ENCODE results near the gene KCTD16. TPM values are rescaled to one million over a fixed set of nuclear protein-coding genes. Genes with fewer than 3 reads are reported as not detected.

KCTD16 gene
- total RNA-seq, 2 experiments from 2014 or later = not detected

DNA sequence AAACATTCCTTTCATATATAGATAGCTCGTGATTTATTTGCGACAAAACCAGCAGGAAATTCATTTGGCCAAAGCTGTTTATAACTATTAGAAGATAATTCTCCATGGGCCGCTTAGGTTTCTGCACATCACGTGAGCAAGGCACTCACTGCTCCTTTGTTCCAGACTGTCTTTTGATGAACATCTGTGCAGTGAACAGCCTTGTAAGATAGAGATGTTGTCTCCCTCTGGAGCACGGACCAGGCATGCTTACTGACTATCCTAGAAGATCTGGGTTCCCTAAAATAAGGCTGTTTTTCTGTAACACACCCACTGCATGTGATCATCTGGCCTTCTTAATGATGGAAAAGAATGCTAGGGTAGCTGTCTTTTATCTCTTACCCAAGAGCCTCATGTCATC, 31.1 kb upstream of the KCTD16 start:
- H3K27ac Mint-ChIP-seq = no peak overlapping the region
- peaks cover 1% of the 10 kb centered on the region for H3K4me1 Mint-ChIP-seq
- no peak for DNase-seq
- ChIA-PET CTCF (interaction anchor here (0.6 kb wide), 1 partner anchor 317 kb away, joined by 3 read pairs; no protein-coding TSS in a partner anchor), POLR2A (interaction anchor here (1.0 kb wide), 1 partner anchor 9 kb away, joined by 3 read pairs; no protein-coding TSS in a partner anchor)
- no peak overlapping the region for H3K4me3 Mint-ChIP-seq
- H3K36me3 Mint-ChIP-seq (ENCODE audit: low read depth) = no peaks in the 10 kb centered on the region
- H3K9me3 Mint-ChIP-seq = no peaks in the 10 kb centered on the region
- H3K27me3 Mint-ChIP-seq = peaks cover 22% of the 10 kb centered on the region

GRCh38 chr5:144141585-144141984, 29.1 kb upstream of the KCTD16 start:
- POLR2A ChIA-PET = no interaction called here
- no peaks in the 10 kb centered on the region for H3K36me3 Mint-ChIP-seq (ENCODE audit: low read depth)
- CTCF ChIA-PET = interaction anchor here (2.5 kb wide), 1 partner anchor 8 kb away, joined by 9 read pairs; no protein-coding TSS in a partner anchor

DNA sequence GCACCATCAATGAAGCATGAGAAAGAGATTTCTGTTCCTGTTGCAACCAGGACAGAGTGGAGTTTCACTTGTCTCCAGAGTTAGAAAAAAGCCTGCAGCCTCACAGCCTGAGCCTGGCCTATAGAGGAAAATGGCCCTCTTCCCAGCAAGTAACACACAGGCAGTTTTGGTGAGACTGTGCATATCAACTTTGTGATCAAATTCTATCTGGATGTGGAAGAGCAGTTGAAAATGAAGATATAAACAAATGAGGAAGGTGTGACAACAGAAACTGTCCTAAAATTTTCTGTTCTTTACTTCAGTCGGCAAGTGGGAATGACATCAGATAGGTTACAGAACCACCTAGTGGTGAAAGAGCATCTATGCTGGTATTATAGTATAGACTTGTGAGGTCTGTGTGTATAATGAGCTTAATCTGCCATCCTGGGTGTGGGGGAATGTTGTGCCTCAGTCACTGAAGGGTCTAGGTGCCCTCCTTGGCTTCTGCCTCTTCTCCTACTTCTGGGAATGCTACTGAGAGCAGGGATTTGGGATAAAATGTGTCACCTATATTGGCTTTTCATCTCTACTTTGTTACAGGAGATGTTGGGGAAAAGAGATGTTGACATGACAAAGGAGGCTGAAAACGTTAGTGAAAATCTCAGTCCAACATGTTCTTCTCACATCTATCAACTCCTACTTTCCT, 28.4 kb upstream of the KCTD16 start:
- Mint-ChIP-seq H3K4me1 (peaks cover 1% of the 10 kb centered on the region), H3K9me3 (no peaks in the 10 kb centered on the region), H3K4me3 (no peak overlapping the region), H3K36me3 (ENCODE audit: low read depth) (no peaks in the 10 kb centered on the region), H3K27me3 (peaks cover 14% of the 10 kb centered on the region), H3K27ac (no peak overlapping the region)
- CTCF ChIA-PET = interaction anchor here (0.8 to 2.5 kb wide), 5 partner anchors 9 to 315 kb away, joined by 3 to 9 read pairs (median 3); no protein-coding TSS in a partner anchor
- POLR2A ChIA-PET = no interaction called here
- no peak for DNase-seq

More at GRCh38 chr5:144141585-144141984, 29.1 kb upstream of the KCTD16 start:
- no peak for DNase-seq
- peaks cover 1% of the 10 kb centered on the region for H3K4me1 Mint-ChIP-seq
- no peak overlapping the region for H3K27ac Mint-ChIP-seq
- H3K27me3 Mint-ChIP-seq = peaks cover 17% of the 10 kb centered on the region
- no peak overlapping the region for H3K4me3 Mint-ChIP-seq
- no peaks in the 10 kb centered on the region for H3K9me3 Mint-ChIP-seq

GRCh38 chr5:144142824-144143162, 27.9 kb upstream of the KCTD16 start:
- Mint-ChIP-seq H3K4me3 (no peak overlapping the region), H3K9me3 (no peaks in the 10 kb centered on the region), H3K4me1 (peaks cover 1% of the 10 kb centered on the region), H3K27me3 (peaks cover 12% of the 10 kb centered on the region), H3K36me3 (ENCODE audit: low read depth) (no peaks in the 10 kb centered on the region), H3K27ac (no peak overlapping the region)
- POLR2A ChIA-PET = no interaction called here
- CTCF ChIA-PET = interaction anchor here (0.8 to 2.5 kb wide), 6 partner anchors 9 to 315 kb away, joined by 3 to 9 read pairs (median 3); partner anchors contain the start of genes KCTD16 and YIPF5
- DNase-seq = no peak

DNA sequence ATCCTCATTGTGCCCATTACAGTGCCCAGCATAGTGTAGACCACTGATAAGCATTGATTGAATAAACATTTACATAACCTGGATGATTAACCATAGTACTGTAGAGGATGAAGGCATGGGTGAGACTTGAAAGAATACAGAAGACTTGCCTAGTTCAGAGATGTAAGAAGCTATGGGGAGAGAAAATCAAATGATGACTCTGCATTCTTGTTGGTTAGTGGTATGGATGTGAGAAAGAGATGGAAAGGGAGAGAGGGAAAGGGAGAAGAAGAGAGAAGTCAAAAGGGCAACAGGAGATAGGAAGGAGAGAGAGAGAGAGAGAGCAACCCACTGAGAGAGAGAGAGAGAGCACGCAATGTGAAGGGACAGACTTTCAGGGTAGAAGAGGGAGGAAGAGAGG, 27.0 kb upstream of the KCTD16 start:
- Mint-ChIP-seq H3K36me3 (ENCODE audit: low read depth) (no peaks in the 10 kb centered on the region), H3K27me3 (peaks cover 9% of the 10 kb centered on the region), H3K4me3 (no peak overlapping the region), H3K4me1 (peaks cover 1% of the 10 kb centered on the region), H3K27ac (no peak overlapping the region), H3K9me3 (no peaks in the 10 kb centered on the region)
- ChIA-PET CTCF (interaction anchor here (1.3 to 2.5 kb wide), 3 partner anchors 11 to 44 kb away, joined by 3 to 9 read pairs (median 3); partner anchors contain the start of genes KCTD16 and YIPF5), POLR2A (no interaction called here)
- DNase-seq = no peak

- Mint-ChIP-seq H3K9me3 (no peaks in the 10 kb centered on the region), H3K36me3 (ENCODE audit: low read depth) (no peaks in the 10 kb centered on the region), H3K27ac (no peak overlapping the region), H3K4me1 (peaks cover 1% of the 10 kb centered on the region), H3K4me3 (no peak overlapping the region), H3K27me3 (peaks cover 6% of the 10 kb centered on the region)
- CTCF ChIA-PET = no interaction called here
- POLR2A ChIA-PET = no interaction called here
- DNase-seq = no peak
These were observed 25.5 kb upstream of the KCTD16 start for GRCh38 chr5:144144956-144145751.

- ChIA-PET POLR2A (no interaction called here), CTCF (interaction anchor here (1.5 kb wide), 1 partner anchor 9 kb away, joined by 3 read pairs; no protein-coding TSS in a partner anchor)
- H3K27me3 Mint-ChIP-seq = no peaks in the 10 kb centered on the region
- no peak for DNase-seq
- H3K4me1 Mint-ChIP-seq = no peaks in the 10 kb centered on the region
- H3K4me3 Mint-ChIP-seq = no peak overlapping the region
- H3K36me3 Mint-ChIP-seq (ENCODE audit: low read depth) = no peaks in the 10 kb centered on the region
- no peak overlapping the region for H3K27ac Mint-ChIP-seq
- no peaks in the 10 kb centered on the region for H3K9me3 Mint-ChIP-seq
These were observed 19.6 kb upstream of the KCTD16 start for GRCh38 chr5:144151026-144151425.

- H3K36me3 Mint-ChIP-seq (ENCODE audit: low read depth) = peaks cover 14% of the 10 kb centered on the region
- CTCF ChIA-PET = no interaction called here
These were observed 13.9 kb upstream of the KCTD16 start for GRCh38 chr5:144156767-144157171.

DNA sequence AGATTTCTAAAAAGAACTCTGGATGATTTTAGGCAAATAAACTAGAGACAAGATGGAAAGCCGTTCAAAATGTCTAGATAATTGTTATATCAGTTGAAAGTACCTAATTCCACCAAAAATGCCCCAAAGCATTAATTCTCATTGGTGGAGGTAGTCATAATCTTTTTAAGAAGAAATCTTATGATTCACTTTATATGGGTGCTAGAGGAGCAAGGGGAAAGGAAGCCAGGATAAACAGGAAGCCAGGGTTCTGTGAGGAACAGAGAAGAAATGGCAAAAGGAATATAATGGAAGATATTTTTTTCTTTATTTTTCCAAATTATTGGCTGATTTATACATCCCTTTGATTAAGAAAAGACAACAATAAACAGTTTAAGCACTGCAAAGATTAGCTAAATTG, 8.0 kb upstream of the KCTD16 start:
- Mint-ChIP-seq H3K4me1 (peaks cover 8% of the 10 kb centered on the region), H3K36me3 (ENCODE audit: low read depth) (peaks cover 47% of the 10 kb centered on the region), H3K9me3 (no peaks in the 10 kb centered on the region), H3K27ac (no peak overlapping the region), H3K4me3 (no peak overlapping the region), H3K27me3 (no peaks in the 10 kb centered on the region)
- POLR2A ChIA-PET = no interaction called here
- DNase-seq = no peak
- CTCF ChIA-PET = no interaction called here

More at GRCh38 chr5:144156767-144157171, 13.9 kb upstream of the KCTD16 start:
- Mint-ChIP-seq H3K27me3 (no peaks in the 10 kb centered on the region), H3K4me3 (no peak overlapping the region), H3K4me1 (no peaks in the 10 kb centered on the region), H3K27ac (no peak overlapping the region), H3K9me3 (no peaks in the 10 kb centered on the region)
- DNase-seq = no peak
- POLR2A ChIA-PET = no interaction called here

DNA sequence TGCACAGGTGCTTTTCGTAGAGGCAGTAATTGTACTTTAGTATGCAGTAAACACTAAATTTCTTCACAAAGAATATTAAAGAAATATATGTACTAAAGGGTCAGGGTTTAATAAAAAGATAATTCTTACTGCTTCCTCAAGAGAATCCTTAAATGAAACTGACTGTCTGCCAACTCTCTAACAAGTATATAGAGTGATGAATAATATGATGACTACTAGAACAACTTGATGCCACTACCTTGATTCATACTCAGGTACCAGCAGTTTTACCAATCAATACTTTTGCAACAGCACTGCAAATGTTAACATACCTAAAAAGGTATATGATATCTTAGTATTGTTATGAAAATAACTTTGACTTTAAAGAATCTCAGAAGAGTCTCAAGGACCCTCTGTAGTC, 4.0 kb upstream of the KCTD16 start:
- POLR2A ChIA-PET = no interaction called here
- H3K27me3 Mint-ChIP-seq = no peaks in the 10 kb centered on the region

GRCh38 chr5:144167998-144168397, 2.7 kb upstream of the KCTD16 start:
- Mint-ChIP-seq H3K9me3 (no peaks in the 10 kb centered on the region), H3K36me3 (ENCODE audit: low read depth) (peaks cover 41% of the 10 kb centered on the region), H3K4me1 (peaks cover 43% of the 10 kb centered on the region), H3K27ac (no peak overlapping the region), H3K27me3 (peaks cover 4% of the 10 kb centered on the region), H3K4me3 (no peak overlapping the region)
- POLR2A ChIA-PET = no interaction called here
- DNase-seq = no peak
- CTCF ChIA-PET = no interaction called here

More for the DNA sequence above, 4.0 kb upstream of the KCTD16 start:
- no peak overlapping the region for H3K4me3 Mint-ChIP-seq
- no peaks in the 10 kb centered on the region for H3K9me3 Mint-ChIP-seq
- no peak for DNase-seq
- no peak overlapping the region for H3K27ac Mint-ChIP-seq
- CTCF ChIA-PET = no interaction called here
- H3K36me3 Mint-ChIP-seq (ENCODE audit: low read depth) = peaks cover 53% of the 10 kb centered on the region
- peaks cover 43% of the 10 kb centered on the region for H3K4me1 Mint-ChIP-seq

DNA sequence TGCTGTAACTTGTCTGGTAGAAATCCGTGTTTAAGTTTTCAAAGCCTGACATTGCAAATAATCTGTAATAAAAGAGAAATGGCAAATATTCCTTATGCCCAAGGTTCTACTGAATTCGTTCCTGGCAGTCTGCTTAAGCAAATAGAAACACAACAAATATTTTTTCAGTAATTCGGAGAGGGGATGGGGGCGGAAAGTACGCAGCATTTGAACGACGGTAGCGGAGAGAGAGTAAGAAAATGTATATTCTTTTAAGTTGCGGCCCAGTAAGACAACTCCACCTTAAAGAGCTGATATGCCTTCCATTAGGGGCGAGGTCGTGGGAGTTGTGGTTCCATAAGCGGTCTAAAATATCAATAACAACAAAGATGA, 783 bp upstream of the KCTD16 start:
- H3K27ac Mint-ChIP-seq = peak overlapping the region; percentile 87
- no peaks in the 10 kb centered on the region for H3K9me3 Mint-ChIP-seq
- peaks cover 9% of the 10 kb centered on the region for H3K27me3 Mint-ChIP-seq
- POLR2A ChIA-PET = interaction anchor here (1.0 to 4.8 kb wide), 6 partner anchors 14 to 1161 kb away, joined by 3 to 104 read pairs (median 6); partner anchors contain the start of gene NR3C1
- peak overlapping the region; percentile 99 for H3K4me3 Mint-ChIP-seq
- CTCF ChIA-PET = interaction anchor here (1.2 to 2.4 kb wide), 6 partner anchors 10 to 1167 kb away, joined by 3 to 31 read pairs (median 6); no protein-coding TSS in a partner anchor
- H3K4me1 Mint-ChIP-seq = peaks cover 43% of the 10 kb centered on the region
- H3K36me3 Mint-ChIP-seq (ENCODE audit: low read depth) = peaks cover 35% of the 10 kb centered on the region
- no peak for DNase-seq

DNA sequence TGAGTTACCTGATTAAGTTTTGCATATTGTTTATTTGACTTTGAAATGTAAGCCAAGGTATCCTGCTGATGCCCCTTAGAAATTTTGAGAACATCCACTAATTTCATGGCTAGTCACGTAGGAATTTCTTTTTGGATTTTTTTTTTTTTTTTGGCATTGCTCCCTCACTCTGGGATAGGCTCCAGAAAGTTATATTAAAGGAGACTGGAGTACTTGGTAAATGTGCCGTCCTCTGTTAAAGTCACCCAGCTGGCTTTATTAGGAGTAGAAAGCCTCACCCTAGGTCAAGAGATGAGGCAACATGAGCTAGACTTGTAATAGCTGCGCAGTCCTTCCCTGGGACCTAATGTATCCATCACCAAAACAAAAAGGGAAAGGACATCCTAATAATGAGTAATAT, 3.1 kb downstream of the KCTD16 start:
- no peak overlapping the region for H3K4me3 Mint-ChIP-seq
- H3K9me3 Mint-ChIP-seq = no peaks in the 10 kb centered on the region
- H3K27me3 Mint-ChIP-seq = peaks cover 9% of the 10 kb centered on the region
- ChIA-PET CTCF (interaction anchor here (0.8 to 1.3 kb wide), 2 partner anchors 15 to 1170 kb away, joined by 3 to 4 read pairs; no protein-coding TSS in a partner anchor), POLR2A (no interaction called here)
- H3K4me1 Mint-ChIP-seq = peaks cover 29% of the 10 kb centered on the region
- peaks cover 10% of the 10 kb centered on the region for H3K36me3 Mint-ChIP-seq (ENCODE audit: low read depth)
- no peak for DNase-seq
- H3K27ac Mint-ChIP-seq = no peak overlapping the region
